Suprapubic skin (tissue), 4 donors: ENCODE measurements around the gene ZNF593OS.

ENCODE experiments used
- POLR2A ChIP-seq, 2 donors: fragments of 450-650 bp; IDR thresholded peaks; one replicate each; pipeline ENCODE4 v1.6.1; 2017; ENCODE audit warnings: antibody characterized with exemption in 2 of 2, mild to moderate bottlenecking in 2 of 2, moderate library complexity in 2 of 2
- POLR2AphosphoS5 ChIP-seq, 3 donors: sonication (generic); formaldehyde crosslinking; IDR thresholded peaks; one replicate each; pipeline ENCODE4 v1.6.1; 2017; ENCODE audit warnings: antibody characterized with exemption in 3 of 3
- TF ChIP-seq, protein P1 (sequence below), 2 donors: fragments of 200-600 bp in 1 of 2; fragments of 450-650 bp in 1 of 2; sonication (generic) in 1 of 2; IDR thresholded peaks; one replicate each; pipeline ENCODE4 v1.5.1; 2016 to 2019; ENCODE audit warnings: antibody characterized with exemption in 2 of 2, mild to moderate bottlenecking in 1 of 2, moderate library complexity in 1 of 2

DNA sequence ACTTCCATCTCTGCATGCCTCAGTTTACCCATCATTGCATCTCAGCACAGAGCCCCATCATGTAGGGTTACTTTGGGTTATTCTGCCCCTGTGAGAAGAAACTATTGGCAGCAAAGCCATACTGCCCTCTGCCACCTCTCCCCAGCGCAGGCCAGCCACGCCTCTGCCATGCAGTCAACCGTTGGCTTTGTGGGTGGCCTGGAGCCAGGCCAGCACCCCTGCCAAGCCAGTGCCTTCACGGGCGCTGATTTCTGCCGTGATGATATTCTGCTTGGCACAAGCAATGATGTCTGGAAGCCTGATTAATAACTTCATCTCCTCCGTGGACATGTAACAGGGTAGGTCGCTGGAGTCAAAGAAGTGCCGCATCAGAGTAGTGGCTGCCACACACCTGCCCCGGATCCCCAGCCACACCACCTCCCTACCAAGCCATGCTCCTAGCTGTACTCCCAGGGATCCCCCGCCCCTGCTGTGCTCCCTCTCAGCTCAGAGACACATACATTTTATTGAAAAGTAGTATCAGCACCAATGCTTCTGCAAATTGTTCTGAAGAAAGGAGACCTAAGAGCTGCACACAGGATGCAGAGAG, 47.4 kb upstream of the ZNF593OS start:
- TF ChIP-seq, protein P1, sequence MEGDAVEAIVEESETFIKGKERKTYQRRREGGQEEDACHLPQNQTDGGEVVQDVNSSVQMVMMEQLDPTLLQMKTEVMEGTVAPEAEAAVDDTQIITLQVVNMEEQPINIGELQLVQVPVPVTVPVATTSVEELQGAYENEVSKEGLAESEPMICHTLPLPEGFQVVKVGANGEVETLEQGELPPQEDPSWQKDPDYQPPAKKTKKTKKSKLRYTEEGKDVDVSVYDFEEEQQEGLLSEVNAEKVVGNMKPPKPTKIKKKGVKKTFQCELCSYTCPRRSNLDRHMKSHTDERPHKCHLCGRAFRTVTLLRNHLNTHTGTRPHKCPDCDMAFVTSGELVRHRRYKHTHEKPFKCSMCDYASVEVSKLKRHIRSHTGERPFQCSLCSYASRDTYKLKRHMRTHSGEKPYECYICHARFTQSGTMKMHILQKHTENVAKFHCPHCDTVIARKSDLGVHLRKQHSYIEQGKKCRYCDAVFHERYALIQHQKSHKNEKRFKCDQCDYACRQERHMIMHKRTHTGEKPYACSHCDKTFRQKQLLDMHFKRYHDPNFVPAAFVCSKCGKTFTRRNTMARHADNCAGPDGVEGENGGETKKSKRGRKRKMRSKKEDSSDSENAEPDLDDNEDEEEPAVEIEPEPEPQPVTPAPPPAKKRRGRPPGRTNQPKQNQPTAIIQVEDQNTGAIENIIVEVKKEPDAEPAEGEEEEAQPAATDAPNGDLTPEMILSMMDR (IDR thresholded peaks at IDR 0.05) = no peak
- TF ChIP-seq POLR2A (IDR thresholded peaks at IDR 0.05) = no peak
- TF ChIP-seq POLR2AphosphoS5 (IDR thresholded peaks at IDR 0.05) = no peak
